Activated naive CD8-positive, alpha-beta T cell treated with anti-CD3 and anti-CD28 coated beads, Interleukin-2, amount 50 U/mL, for 16 hours (primary cell): ENCODE results near the gene PCNX1.

Experiments
- DNase-seq: peaks from one replicate; pipeline ENCODE4 v3.0.0-alpha.2; 2020; ENCODE audit warnings: low read depth, low spot score

Gene PCNX1

GRCh38 chr14:70956511-70956910 lies 49.3 kb downstream of the PCNX1 start:
- no peak for DNase-seq

GRCh38 chr14:70957710-70958109 lies 50.5 kb downstream of the PCNX1 start:
- DNase-seq, result no peak

- no peak for DNase-seq
These were observed 55.7 kb downstream of the PCNX1 start for GRCh38 chr14:70962935-70963334.

GRCh38 chr14:70964492-70964891 lies 57.2 kb downstream of the PCNX1 start:
- no peak for DNase-seq

- no peak for DNase-seq
These were observed 64.3 kb downstream of the PCNX1 start for GRCh38 chr14:70971560-70971959.

GRCh38 chr14:70972107-70972976 lies 65.1 kb downstream of the PCNX1 start:
- peak; percentile 70 for DNase-seq

GRCh38 chr14:70976591-70976990 lies 69.3 kb downstream of the PCNX1 start:
- DNase-seq, result no peak

- no peak for DNase-seq
These were observed 74.0 kb downstream of the PCNX1 start for GRCh38 chr14:70981000-70981952.

GRCh38 chr14:70982200-70982599 lies 74.9 kb downstream of the PCNX1 start:
- no peak for DNase-seq

GRCh38 chr14:70987041-70987440 lies 79.8 kb downstream of the PCNX1 start:
- no peak for DNase-seq

GRCh38 chr14:70988452-70988851 lies 81.2 kb downstream of the PCNX1 start:
- DNase-seq, result no peak

- no peak for DNase-seq
These were observed 86.7 kb downstream of the PCNX1 start for GRCh38 chr14:70993931-70994330.

- DNase-seq, result no peak
These were observed 88.0 kb downstream of the PCNX1 start for GRCh38 chr14:70995211-70995610.

GRCh38 chr14:70995671-70996070 lies 88.4 kb downstream of the PCNX1 start:
- no peak for DNase-seq

- DNase-seq, result no peak
These were observed 91.9 kb downstream of the PCNX1 start for GRCh38 chr14:70999117-70999516.

GRCh38 chr14:71000091-71000490 lies 92.8 kb downstream of the PCNX1 start:
- DNase-seq, result no peak

- DNase-seq, result no peak
These were observed 94.5 kb downstream of the PCNX1 start for GRCh38 chr14:71001742-71002141.

- DNase-seq, result no peak
These were observed 95.9 kb downstream of the PCNX1 start for GRCh38 chr14:71003156-71003555.

- DNase-seq, result no peak
These were observed 97.2 kb downstream of the PCNX1 start for GRCh38 chr14:71004481-71004880.

GRCh38 chr14:71005076-71005475 lies 97.8 kb downstream of the PCNX1 start:
- DNase-seq, result no peak

- no peak for DNase-seq
These were observed 98.9 kb downstream of the PCNX1 start for GRCh38 chr14:71006200-71006563.

- no peak for DNase-seq
These were observed 104.2 kb downstream of the PCNX1 start for GRCh38 chr14:71011479-71011878.

GRCh38 chr14:71012888-71013287 lies 105.6 kb downstream of the PCNX1 start:
- no peak for DNase-seq
